K562 (cell line): ENCODE measurements around the gene DCAF5. TPM values are rescaled to one million over a fixed set of nuclear protein-coding genes. Genes with fewer than 3 reads are reported as not detected.

Experiments used
- ARID1B ChIP-seq: fragments of 450-650 bp; IDR thresholded peaks from 2 replicates; pipeline ENCODE4 v1.6.1; 2016; ENCODE audit warnings: antibody characterized with exemption, mild to moderate bottlenecking, inconsistent platforms
- ARID3A ChIP-seq: IDR thresholded peaks from 2 replicates; pipeline ENCODE4 v1.6.1; 2012; ENCODE audit warnings: low read depth, low read length, improper control_type of control experiment, borderline replicate concordance
- CBFA2T3 ChIP-seq: fragments of 450-650 bp; IDR thresholded peaks from 2 replicates; pipeline ENCODE4 v1.6.1; 2017
- CEBPB ChIP-seq: fragments of 450-650 bp; IDR thresholded peaks from 2 replicates; pipeline ENCODE4 v1.6.1; 2016; ENCODE audit warnings: missing genetic modification characterization, missing compliant biosample characterization
- CXXC5 ChIP-seq: fragments of 250-450 bp; sonication (Bioruptor Pico); IDR thresholded peaks from 2 replicates; pipeline ENCODE4 v1.8.0; 2022; ENCODE audit warnings: inconsistent platforms, mild to moderate bottlenecking, moderate library complexity
- ELF1 ChIP-seq: fragments of 200-800 bp; sonication (Bioruptor generic); IDR thresholded peaks from 2 replicates; pipeline ENCODE4 v1.6.1; 2016; ENCODE audit warnings: missing genetic modification characterization, missing compliant biosample characterization
- ESRRA ChIP-seq: fragments of 450-650 bp; IDR thresholded peaks from 2 replicates; pipeline ENCODE4 v1.6.1; 2014; ENCODE audit warnings: low read depth, mild to moderate bottlenecking, moderate library complexity, borderline replicate concordance
- FOXA1 ChIP-seq: fragments of 450-650 bp; IDR thresholded peaks from 2 replicates; pipeline ENCODE4 v1.6.1; 2016; ENCODE audit warnings: mild to moderate bottlenecking, borderline replicate concordance
- FUS ChIP-seq: fragments of 200-400 bp; formaldehyde crosslinking; optimal IDR thresholded peaks from 2 replicates; pipeline ENCODE3; 2017; ENCODE audit warnings: low read depth, low read length
- GTF2A2 ChIP-seq: IDR thresholded peaks from 2 replicates; pipeline ENCODE4 v1.6.1; 2016; ENCODE audit warnings: mild to moderate bottlenecking, missing genetic modification characterization, missing compliant biosample characterization
- HDAC2 ChIP-seq: fragments of 450-650 bp; IDR thresholded peaks from 2 replicates; pipeline ENCODE4 v1.6.1; 2016; ENCODE audit warnings: mild to moderate bottlenecking
- ILK ChIP-seq: fragments of 450-650 bp; IDR thresholded peaks from 2 replicates; pipeline ENCODE4 v1.6.1; 2016; ENCODE audit warnings: missing genetic modification characterization, low read depth, mild to moderate bottlenecking, missing compliant biosample characterization, moderate library complexity, borderline replicate concordance
- NCOR1 ChIP-seq: fragments of 450-650 bp; IDR thresholded peaks from 2 replicates; pipeline ENCODE4 v1.6.1; 2016; ENCODE audit warnings: mild to moderate bottlenecking, moderate library complexity
- NFIC ChIP-seq: fragments of 450-650 bp; IDR thresholded peaks from 2 replicates; pipeline ENCODE4 v1.6.1; 2017; ENCODE audit warnings: mild to moderate bottlenecking, inconsistent platforms
- NR2C1 ChIP-seq, 2 experiments: fragments of 450-650 bp; IDR thresholded peaks; 2 replicates each; pipeline ENCODE4 v1.6.1; 2017; ENCODE audit warnings: mild to moderate bottlenecking in 2 of 2, antibody characterized with exemption in 1 of 2, inconsistent platforms in 1 of 2, missing compliant biosample characterization in 1 of 2, missing genetic modification characterization in 1 of 2
- PRDM10 ChIP-seq: fragments of 450-650 bp; IDR thresholded peaks from 2 replicates; pipeline ENCODE4 v1.6.1; 2018; ENCODE audit not compliant: partially characterized antibody
- SMAD2 ChIP-seq: fragments of 150-350 bp; IDR thresholded peaks from 2 replicates; pipeline ENCODE4 v1.6.1; 2014; ENCODE audit warnings: low read depth, mild to moderate bottlenecking, low read length
- SMARCE1 ChIP-seq: fragments of 450-650 bp; IDR thresholded peaks from 2 replicates; pipeline ENCODE4 v1.7.1; 2016; ENCODE audit warnings: mild to moderate bottlenecking
- SPI1 ChIP-seq: IDR thresholded peaks from 2 replicates; pipeline ENCODE4 v1.6.1; 2011; ENCODE audit warnings: low read depth, low read length, control low read depth, borderline replicate concordance
- TAF15 ChIP-seq: fragments of 200-400 bp; formaldehyde crosslinking; IDR thresholded peaks from 2 replicates; pipeline ENCODE4 v1.6.1; 2017; ENCODE audit warnings: mild to moderate bottlenecking, low read depth, low read length, moderate library complexity
- TBL1XR1 ChIP-seq, 2 experiments: IDR thresholded peaks; 2 replicates each; pipeline ENCODE4 v1.6.1; 2012; ENCODE audit warnings: improper control_type of control experiment in 2 of 2, low read length in 2 of 2, mild to moderate bottlenecking in 1 of 2
- TEAD1 ChIP-seq, 2 experiments: fragments of 450-650 bp in 1 of 2; sonication (generic) in 1 of 2; formaldehyde crosslinking; IDR thresholded peaks; 2 replicates each; pipeline versions ENCODE4 v1.4.0 to v1.8.0; 2020 to 2022; ENCODE audit warnings: mild to moderate bottlenecking in 2 of 2, missing genetic modification reagents in 1 of 2
- ZBTB12 ChIP-seq: fragments of 250-450 bp; sonication (Bioruptor Pico); IDR thresholded peaks from 2 replicates; pipeline ENCODE4 v1.4.0; 2020
- ZNF134 ChIP-seq: fragments of 250-450 bp; sonication (Bioruptor Pico); conservative IDR thresholded peaks from 2 replicates; pipeline ENCODE4 v1.4.0; 2020
- polyA plus RNA-seq, 8 experiments: library from polyadenylated mRNA; depleted of rRNA in 4 of 8; stranded (reverse) in 5 of 8; unstranded in 3 of 8; fragments of >200 nt; fragmentation: Nextera tagmentation in 2 of 8; fragmentation: Illumina TruSeq in 1 of 8; extraction: Ambion mirVana in 2 of 8; extraction: Trizol in 1 of 8; gene quantifications; 2 replicates each; pipeline versions ENCODE4 v1.2.1 to v1.2.3, GENCODE V29; 2011 to 2014; ENCODE audit warnings: inconsistent platforms in 1 of 8, missing spikeins in 1 of 8
- total RNA-seq, 7 experiments: library from RNA; depleted of rRNA in 6 of 7; stranded (reverse); fragments of >200 nt in 6 of 7; fragmentation: Illumina TruSeq in 2 of 7; extraction: Trizol in 2 of 7; gene quantifications; 2 replicates each; pipeline versions ENCODE4 v1.2.1 to v1.2.3, GENCODE V29; 2011 to 2021; ENCODE audit warnings: low replicate concordance in 1 of 7

DCAF5 gene
- total and polyA plus RNA-seq, 9 of the 15 experiments (the other 6 are each of a cell fraction or from before 2014, with no cell fraction given) = 5.6 to 24.1 (median 12.7) TPM

- TF ChIP-seq ZBTB12 (CRISPR knock-in tag) (no peak), FOXA1 (no peak), TAF15 (no peak), SMAD2 (no peak), NR2C1 (IDR thresholded peaks at IDR 0.05) (peak; percentile 84), NR2C1 (tag; IDR thresholded peaks at IDR 0.05) (peak; percentile 90), CBFA2T3 (peak; percentile 28), ARID1B (peak; percentile 70), FUS (no peak), ILK (tag) (no peak), ELF1 (peak; percentile 79), TEAD1 (CRISPR knock-in tag; IDR thresholded peaks at IDR 0.05) (peak; percentile 28 to 53; a peak in 2 of 4 replicates), CXXC5 (peak; percentile 52), ESRRA (0 out of 2 replicates have a peak, but pooled peaks have one; percentile 19), SMARCE1 (0 out of 2 replicates have a peak, but pooled peaks have one; percentile 13), ZNF134 (CRISPR knock-in tag) (no peak), NCOR1 (no peak), TBL1XR1 (IDR thresholded peaks at IDR 0.05; ENCODE audit: low read length in 2 of 2) (0 out of 4 replicates have a peak, but pooled peaks of 1 of the 2 experiments have one; percentile 24), HDAC2 (peak; percentile 75; the same call in 1 of the 2 replicates), SPI1 (no peak), CEBPB (tag) (peak; percentile 84), PRDM10 (peak; percentile 54), GTF2A2 (no peak), NFIC (peak; percentile 31; the same call in 1 of the 2 replicates), ARID3A (peak; percentile 24; the same call in 1 of the 2 replicates)
These were observed 51.5 kb downstream of the DCAF5 start (continued) for GRCh38 chr14:69101331-69101826.
